ENCODE measurements around the gene EIF5.

- TF ChIP-seq CTCF (conservative IDR thresholded peaks at IDR 0.05 in 1 of 2, IDR thresholded peaks at IDR 0.05 in 1 of 2; ENCODE audit: extremely low read depth in 1 of 2, insufficient read depth in 1 of 2, low read depth in 1 of 2, low read length in 2 of 2) (no peak), EZH2 (IDR thresholded peaks at IDR 0.05; ENCODE audit: borderline replicate concordance, low read length) (no peak)
These were observed 43.1 kb upstream of the EIF5 start for GRCh38 chr14:103290961-103291360.

Data from mammary epithelial cell (primary cell).